NCI-H748 treated with DMSO at 0.1 percent for 48 hours (cell line): Measurements from ENCODE around the gene ATRNL1.

Experiments used
- DNase-seq: peaks from one replicate; lab custom pipeline; 2025; lab: John Stamatoyannopoulos, UW

The ATRNL1 gene

DNA sequence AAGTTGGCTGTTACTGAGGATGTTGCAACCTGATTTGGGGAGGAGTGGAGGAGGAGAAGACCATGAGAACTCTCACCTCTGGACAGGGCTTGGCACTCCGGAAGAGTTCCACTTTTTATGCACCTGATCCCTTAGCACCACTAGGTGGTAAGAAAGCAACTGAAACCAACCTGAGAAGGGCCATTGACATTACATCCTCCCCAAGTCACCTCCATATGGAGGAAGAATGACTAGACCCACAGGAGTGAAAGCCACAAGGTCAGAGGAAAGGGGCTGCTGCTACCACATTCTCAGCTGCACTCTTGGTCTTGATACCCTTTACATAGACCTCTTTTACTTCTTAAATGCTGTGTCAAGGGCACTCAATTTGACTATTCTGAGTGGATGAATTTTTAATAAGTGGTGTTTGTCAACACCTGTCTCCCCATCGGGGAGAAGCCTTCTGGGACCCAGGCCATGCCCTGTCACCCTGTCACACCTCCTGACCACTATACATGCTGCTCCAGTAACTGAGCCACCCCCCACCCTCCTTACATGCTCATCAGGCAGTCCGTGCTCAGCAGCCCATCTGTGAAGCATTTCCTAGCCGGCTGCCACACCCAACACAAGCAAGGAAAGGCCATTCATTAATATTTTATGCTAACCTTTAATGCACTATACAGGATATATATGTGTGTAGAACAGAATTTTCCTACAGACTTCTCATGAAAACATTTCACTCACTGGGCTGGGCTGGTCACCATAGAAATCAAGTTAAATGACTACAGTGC, 817.0 kb downstream of the ATRNL1 start:
- no peak for DNase-seq

DNA sequence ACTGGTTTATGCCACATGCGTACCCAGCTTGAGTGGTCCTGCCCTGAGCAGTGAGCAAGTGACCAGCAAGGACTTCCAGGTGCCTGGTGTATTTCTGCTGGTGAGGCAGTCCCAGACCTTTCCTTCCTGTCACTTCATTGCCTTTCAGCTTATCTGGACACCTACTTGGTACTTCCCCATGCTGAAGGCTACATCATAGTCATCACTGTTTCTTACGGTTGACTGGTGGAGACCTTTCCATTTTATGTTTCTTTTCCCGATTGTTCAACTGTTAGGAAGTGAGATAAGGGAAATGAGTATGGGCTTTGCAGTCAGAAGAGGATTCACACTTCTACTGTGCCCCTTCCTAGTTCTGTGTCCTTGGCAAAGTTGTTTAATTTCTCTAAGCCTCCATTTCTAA, 821.3 kb downstream of the ATRNL1 start:
- no peak for DNase-seq

DNA sequence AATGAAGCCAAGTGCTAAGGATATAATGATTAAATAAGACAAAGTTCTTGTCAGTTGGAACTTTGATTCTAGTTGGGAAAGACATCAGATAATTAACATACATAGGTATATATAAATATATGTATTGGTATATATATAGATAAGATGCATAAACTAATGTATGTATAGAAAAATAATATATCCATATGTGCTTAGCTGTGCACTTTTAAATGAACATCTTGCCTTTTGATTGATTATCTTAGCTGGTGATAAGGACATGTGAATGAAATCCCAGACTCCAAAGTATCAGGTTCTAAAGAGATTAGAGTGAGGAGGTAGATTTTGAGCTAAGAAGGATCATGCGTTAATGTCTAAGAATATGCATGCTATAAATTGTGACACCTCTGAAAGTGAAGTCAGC, 822.3 kb downstream of the ATRNL1 start:
- DNase-seq: no peak

DNA sequence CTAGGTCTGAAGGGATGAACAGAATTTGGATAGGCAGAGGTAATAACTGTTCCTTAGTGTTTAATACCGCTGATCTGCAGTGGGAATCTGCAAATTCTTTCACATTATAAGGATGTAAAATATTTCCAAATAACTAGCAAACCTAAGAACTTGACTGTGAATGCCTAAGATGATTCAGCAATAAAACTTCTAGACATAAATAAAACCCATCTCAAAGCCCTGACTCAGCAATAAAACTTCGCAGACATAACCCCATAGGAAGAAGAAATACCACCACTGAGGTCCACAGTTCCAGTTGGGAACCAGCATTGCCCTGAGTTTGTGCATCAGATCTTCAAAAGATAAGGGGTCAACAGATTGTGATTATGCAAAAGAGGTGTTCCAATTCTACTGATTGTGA, 825.6 kb downstream of the ATRNL1 start:
- no peak for DNase-seq

DNA sequence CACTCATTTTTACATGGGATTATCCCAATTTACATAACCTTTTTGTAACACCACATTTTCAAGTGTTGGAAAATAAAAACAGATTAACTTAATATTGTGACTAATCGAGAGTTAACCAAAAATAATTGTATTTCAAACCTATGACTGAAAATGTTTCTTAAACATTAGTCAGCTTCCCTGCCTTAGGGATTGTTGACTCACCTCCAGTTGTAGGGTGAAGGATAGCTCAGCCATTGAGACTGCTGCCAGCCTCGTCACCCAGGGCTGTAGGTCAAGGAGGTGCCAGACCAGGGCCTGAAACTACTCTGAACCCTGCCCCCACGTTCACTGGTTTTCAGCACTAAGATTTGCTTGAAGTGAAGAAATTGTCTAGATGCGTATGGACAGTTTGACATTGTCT, 828.6 kb downstream of the ATRNL1 start:
- no peak for DNase-seq

DNA sequence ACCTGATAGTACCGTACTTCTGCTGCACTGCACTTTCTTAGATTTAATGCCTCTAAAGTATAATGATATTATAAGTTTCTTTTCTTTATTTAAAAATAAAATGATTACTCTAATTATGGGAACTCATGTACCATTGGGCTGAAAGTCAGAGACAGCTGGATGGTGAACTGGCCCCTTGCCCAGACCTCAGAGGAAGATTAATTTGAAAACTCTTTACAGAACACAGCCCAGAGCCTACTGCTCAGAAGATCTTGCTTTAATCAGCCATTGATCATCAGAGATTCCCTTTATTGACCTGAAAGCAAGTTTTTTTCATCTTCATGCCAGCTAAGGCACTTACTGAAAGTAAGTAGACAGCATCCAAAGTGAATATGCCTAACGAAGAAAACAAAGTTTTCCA, 838.1 kb downstream of the ATRNL1 start:
- DNase-seq: no peak

DNA sequence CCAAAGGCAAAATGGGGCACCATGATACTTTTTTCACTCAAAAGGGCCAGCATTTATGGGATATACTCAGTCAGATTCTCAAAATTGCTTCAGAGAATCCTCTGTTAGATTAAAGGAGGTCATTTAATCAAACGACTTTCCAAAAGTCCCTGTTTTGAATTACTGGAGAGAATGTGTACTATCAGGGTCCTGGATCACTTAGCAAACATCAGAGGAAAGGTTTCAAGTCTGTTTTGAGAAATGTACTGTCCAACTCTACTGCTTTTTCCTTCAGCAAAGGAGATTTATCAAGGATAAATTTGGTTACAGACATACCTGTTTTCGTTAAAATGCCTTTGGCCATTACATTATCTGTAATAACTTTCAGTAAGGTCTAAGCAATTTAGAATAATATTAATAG, 838.9 kb downstream of the ATRNL1 start:
- DNase-seq: no peak

DNA sequence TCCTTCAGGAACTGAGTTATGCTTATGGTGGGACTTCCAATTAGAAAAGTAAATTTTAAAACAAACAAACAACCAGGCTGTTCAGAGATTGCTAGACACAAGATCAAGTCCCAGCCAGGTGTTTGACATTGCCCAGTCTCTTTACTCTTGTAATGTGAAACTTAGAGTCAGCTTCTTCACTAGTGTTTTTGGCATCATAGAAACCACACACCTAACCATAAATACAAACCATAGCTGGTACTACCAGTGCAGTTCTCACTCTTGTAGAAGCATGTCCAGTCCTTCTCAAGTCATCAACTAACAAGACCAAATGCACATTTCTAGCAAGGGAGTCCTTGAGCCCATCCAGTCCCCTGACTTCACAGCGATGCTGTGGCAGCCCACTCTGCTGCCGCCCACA, 839.9 kb downstream of the ATRNL1 start:
- DNase-seq: no peak

DNA sequence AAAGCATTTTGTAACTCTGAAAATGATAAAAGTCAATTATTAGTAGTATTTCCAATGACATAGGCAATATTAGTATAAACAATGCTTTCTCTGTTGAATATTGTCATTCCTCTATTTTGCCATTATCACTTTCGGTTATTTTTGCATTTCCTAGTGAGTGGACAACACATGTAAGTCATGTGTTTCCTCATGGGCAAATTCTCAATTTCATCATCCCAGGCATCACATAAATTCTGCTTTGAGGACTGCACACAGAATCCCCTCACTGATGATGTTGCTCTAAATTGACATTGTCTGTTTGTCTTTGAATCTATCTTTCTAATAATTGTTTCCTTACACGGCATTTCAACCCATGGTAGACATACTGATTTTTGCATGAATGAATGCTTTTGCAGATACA, 842.6 kb downstream of the ATRNL1 start:
- no peak for DNase-seq

DNA sequence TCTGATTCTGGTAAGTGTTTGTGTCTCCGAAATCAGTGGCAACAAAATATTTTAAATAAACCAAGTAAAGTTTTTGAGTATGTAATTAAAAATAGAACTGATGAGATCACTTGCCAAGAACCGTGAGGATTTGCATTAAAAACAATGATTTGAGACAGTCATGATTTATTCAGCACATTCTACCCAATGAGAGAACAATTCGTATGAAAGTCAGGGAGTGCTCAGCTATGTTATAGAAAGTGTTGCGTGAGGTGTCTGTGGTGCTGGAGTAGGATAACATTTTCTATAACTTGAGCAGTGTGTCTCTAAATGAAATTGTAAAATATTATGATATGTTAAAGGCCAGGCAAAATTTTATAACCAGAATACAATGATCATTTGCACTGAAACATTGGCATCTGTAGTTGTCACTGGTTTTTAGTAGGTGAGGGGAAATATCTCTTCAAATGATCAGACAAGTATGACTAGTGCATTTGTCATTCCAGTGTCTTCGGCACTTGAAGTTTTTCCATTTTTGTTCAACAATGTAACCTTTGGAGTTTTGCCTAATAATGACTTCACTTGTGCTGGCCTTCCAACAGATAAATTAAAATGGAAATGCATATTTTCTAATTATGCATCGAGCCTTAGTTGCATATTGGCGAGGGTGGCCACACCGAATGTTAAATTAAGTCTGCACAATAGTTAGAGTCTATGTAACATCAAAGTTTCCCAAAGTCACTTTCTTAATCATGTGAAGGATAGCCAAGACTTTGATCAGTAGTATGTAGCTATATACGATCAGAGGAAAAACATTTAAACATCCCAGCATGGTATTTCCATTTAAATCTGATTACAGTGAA, 844.0 kb downstream of the ATRNL1 start:
- no peak for DNase-seq

DNA sequence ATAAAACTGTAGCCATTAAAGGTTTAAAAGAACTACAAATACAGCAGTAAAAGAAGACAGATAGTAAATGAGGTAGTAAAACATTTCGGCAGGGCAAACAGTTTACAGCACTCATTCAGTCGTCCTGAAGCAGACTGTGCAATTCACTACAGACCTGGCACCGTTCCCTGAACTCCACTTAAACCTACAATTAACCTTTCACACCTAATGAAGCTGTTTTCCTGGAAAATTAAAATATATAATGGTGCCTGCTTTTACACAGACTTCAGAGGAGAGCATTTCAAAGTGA, 844.5 kb downstream of the ATRNL1 start:
- DNase-seq: peak; percentile 25

DNA sequence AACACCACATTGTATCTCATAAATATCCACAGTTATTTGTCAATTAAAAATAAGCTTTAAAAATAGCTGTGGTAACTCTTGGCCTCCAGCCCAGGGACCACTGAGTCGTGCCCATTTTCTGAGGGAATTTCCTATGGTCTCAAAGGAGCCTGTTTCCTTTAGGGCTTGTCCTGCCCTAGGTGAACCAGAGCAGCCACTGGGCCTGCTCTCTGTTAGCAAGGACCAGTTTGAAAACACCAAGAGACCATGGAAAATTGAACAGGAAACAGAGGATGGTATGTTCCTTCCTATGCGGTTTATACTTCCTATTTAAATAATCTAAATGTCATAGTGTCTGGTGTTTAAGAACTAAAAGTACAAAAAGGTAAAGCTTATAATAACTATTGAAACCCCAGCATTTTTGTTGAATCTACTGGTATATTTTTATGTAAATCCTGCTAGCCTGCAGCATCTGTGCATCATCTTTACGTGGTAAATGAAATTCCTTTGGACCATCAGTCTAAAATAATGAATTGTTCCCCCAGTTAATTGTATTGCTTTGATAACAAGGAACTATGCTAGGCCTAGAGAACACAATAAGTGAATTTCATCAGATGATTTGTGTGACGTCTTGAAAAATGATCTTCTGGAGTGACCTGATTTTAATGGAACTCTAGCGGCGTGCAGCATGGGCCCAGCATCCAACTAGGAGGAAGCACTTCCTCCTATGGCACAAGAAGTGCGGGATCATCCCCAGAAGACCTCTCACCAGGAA, 846.1 kb downstream of the ATRNL1 start:
- DNase-seq: no peak

DNA sequence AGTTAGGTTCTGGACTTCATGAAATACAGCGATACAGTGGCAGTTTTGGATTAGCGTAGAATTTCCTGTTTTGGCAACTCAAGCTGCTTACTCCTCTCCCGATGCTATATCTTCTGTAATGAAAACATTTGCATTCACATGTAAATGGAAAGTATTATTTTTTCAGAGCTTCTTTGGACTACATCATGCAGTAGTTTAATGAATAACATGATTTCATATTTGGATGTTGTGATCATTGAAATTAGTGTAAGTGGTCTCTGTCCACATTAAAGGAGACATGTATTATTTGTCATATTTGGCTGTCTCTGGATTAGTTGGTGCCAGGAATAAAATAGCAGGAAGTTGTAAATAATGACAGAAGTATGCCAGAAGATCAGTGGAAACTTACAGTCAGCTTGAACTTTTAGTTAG, 848.2 kb downstream of the ATRNL1 start:
- DNase-seq: no peak

DNA sequence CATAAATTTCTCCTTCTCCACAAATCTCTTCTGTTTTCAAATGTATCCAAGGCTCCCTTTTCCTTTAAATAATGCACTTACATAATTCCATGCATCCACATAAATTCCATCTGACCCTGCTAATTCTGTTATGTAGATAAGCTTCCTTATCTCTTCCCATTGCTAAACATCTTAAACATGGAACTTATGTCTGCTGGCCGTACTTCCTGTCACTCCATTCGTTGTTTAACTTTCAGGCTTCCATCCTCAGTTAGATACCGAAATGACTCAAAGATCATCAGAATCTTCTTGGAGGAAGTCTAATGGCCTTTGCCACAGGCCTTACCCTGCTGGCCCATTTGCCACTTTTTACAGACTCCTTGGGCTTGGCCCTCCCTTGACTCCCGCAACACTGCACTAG, 848.9 kb downstream of the ATRNL1 start:
- no peak for DNase-seq

DNA sequence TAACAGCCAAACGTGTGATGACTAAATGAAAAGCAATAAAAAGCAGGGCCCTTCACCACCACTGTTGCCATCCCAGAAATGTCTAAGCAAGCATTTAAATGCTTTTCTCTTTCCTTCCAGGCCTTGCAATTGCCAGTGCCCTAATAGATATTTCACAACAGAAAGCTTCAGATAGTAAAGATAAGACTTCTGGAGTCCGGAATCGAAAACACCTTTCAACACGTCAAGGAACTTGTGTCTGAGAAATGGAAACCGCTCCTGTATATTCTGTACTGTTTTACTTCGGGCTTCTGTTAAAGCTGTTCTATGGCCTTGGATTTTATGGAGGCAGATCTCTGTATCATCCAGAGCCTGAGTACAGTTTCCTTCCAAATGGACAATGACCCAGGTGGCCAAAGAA, 851.4 kb downstream of the ATRNL1 start:
- no peak for DNase-seq

DNA sequence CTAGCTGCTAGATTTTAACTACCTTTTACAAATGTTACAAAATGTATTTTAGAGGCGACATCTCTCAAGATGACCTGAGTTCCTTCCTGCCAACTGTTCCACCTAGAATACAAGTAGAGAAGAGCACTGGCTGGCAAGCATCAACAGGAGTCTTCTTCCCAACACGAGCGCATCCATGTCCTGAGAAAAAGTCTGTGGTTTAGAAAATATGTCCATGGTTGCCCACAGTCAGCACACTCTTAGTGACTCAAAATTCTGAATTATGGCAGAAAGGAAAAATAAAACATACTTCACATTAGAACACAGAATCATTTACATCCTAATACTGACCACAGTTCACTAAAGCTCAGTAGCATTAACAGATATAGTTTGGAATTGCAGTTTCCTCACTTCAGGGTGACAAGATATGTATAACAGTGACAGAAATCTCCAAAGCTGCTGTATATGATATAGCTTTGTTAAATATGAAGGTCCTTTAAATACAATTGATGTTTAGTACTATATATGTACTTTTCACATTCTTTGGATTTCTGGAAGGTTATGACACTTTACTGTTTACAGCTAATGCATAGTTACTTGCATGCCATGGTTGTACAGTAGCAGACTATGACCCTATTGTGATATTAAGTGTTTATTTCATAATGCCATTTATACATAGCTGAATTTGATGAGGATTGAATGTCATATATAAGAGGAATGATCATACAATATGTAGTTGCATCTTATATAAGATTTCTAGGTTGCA, 852.7 kb downstream of the ATRNL1 start:
- DNase-seq: no peak

DNA sequence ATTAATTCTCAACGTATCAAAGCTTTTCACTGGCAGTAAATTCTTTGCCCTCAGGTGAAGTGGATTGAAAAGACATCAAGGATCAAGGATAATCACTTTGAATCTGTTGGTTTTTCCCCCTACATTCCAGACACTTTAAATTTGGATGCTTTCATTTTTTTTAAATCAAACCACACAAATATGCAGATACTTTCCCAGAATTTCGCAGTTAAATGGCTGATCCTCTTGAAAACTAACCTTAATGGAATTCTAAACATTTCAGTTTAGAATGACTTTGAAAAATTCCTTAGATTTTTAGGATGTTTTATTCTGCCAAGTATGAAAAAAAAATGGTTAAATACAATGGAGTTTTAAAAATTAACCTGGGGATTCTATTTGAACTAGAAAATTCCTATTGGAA, 853.9 kb downstream of the ATRNL1 start:
- DNase-seq: no peak

DNA sequence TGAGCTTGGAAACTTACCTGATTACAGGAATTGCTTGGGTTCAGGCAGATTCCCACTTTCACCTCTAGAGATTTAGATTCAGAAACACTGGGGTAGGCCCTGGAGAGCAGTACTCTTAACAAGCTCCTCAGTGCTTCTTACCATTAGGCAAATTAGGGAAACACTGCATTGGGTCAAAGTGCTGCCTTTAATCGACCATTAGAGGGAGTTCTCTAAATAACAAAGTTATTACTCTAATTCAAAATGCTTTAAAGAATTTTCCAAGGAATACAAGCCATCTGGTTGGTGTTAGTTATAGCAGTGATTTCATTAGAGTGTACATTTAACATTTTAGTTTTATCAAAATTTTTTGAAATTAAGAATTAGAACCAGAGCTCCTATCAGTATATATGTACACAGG, 855.3 kb downstream of the ATRNL1 start:
- no peak for DNase-seq

DNA sequence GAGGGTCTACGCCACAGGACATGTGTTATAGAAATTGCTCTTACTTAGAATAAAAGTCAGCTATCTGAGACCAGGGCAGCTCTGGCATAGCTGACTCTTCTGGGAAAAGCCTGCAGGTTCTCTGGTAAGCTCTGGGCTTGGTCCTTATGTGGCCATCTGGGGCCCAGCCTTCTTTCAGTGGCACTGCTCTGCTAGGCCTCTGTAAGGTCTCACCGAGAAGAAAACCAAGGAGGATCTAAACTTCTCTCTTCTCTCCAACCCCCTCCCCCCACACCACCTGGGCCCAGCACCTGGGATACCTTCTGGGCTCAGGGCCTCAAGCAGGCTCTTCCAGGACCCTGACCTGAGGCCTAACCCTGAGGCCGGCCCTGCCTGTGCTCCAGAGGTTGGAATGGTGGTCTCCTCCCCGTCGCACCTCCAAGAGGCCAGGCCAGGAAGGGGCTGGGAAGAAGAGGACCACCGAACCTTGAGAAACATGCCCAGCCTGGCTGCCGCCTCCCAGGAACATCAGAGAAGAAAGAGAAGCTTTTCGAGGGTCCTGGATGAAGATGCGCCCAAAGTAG, 856.2 kb downstream of the ATRNL1 start:
- no peak for DNase-seq

DNA sequence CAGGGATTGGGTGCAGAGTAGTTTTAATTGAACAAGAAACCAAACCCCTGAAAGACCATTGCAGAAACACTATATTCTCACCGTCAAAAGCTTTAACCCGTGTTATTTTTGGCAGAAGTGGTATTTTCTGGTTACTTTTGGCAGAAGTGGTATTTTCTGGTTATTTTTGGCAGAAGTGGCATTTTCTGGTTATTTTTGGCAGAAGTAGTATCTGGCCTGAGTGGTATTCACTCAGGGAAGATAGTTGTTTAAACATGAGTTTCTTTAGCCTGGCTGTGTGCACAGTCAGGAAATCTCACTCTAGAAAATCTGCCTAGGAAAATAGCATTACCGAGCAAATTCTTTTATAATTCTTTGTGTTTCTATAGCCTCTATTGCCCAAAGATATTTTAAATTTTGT, 857.2 kb downstream of the ATRNL1 start:
- DNase-seq: no peak

DNA sequence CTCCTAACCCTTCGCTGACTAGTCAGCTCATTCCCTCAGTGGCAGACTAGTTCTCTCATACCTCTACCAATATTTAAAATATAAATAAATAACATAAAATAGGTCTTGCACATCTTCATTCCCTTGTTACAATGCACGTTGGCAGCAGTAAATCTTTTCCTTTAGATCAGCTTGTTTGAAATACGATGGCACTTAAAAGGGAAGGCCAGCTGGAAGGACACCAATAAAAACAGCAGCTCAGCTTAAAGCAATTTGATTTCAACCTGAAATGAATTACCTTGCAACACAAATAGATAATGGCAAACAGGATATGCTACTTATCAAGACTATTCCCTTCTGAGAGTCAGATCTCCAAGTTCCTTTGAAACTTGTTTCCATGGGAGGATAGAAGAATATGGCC, 858.1 kb downstream of the ATRNL1 start:
- DNase-seq: no peak

DNA sequence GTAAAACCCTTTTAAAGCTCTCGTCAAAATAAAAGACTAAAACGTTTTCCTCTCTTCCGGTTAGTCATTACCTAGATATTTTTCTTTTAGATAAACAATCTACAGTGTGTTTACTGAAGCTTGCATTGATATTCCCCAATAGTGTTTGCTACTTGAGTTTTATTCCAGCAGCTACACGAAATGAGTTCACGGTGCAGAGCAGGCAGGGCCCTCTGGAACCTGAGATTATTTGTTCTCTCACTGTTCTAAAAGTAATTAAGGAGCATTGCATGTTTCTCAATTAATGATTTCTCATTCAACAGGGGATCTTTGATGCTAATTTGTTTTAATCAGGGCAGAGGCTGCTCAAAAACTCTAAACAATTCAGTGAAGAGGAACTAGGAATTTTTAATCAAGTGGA, 860.1 kb downstream of the ATRNL1 start:
- no peak for DNase-seq
